ENCODE results near the gene KIF7. TPM values are rescaled to one million over a fixed set of nuclear protein-coding genes. Genes with fewer than 3 reads are reported as not detected.

Gene KIF7
- total RNA-seq, 1 experiment from 2014 or later: 20.4 TPM

DNA sequence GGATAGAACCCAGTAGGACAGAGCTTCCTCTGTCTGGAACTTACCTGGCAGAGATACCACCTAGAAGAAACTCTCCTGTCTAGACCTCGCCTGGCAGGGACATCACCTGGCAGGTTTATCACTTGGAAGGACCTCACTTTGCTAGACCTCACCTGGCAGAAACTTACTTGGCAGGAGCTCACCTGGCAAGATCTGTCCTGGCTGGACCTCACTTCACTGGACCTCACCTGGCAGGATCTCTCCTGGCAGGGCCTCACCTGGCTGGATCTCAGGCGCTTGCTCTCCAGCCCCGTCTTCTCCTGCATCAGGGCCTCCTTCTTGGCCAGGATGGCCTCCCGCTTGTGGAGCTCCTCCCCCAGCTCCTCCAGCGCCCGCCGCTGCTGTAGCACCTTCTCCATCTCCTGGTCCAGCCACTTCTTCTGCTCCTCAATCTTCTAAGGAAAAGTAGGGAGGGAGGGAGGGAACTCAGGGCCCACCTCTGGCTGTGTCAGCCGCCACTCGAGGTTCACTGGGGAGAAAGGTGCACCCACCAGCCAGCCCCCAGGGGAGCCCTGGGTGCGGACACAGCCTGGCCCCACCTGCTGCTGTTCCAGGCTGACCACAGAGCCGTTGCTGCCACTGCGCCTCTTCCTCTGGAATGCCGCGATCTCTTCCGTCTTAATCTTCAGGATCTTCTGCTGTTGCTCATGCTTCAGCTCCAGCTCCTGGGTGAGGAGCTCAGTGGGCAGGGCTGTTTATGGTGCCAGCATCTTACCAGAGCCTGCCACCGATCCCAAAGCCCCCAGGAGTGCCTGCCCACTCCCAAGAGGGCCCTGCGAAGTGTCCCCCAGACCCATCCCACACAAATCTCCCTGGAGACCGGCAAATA lies 22.5 kb downstream of the KIF7 start:
- H3K27ac Mint-ChIP-seq: no peak overlapping the region
- ChIA-PET CTCF (interaction anchor here (1.5 kb wide), 1 partner anchor 14 kb away, joined by 4 read pairs; no protein-coding TSS in a partner anchor), POLR2A (no interaction called here)
- no peak overlapping the region for H3K4me3 Mint-ChIP-seq
- no peak for DNase-seq (ENCODE audit: low spot score)
- H3K27me3 Mint-ChIP-seq (ENCODE audit: low read depth): peaks cover 8% of the 10 kb centered on the region
- peaks cover 18% of the 10 kb centered on the region for H3K9me3 Mint-ChIP-seq
- no peaks in the 10 kb centered on the region for H3K4me1 Mint-ChIP-seq
- ATAC-seq: no peak
- peaks cover 79% of the 10 kb centered on the region for H3K36me3 Mint-ChIP-seq
- TF ChIP-seq, protein P1, sequence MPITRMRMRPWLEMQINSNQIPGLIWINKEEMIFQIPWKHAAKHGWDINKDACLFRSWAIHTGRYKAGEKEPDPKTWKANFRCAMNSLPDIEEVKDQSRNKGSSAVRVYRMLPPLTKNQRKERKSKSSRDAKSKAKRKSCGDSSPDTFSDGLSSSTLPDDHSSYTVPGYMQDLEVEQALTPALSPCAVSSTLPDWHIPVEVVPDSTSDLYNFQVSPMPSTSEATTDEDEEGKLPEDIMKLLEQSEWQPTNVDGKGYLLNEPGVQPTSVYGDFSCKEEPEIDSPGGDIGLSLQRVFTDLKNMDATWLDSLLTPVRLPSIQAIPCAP (CRISPR knock-in tag; IDR thresholded peaks at IDR 0.05): no peak
- TF ChIP-seq ZNF138 (CRISPR knock-in tag; conservative IDR thresholded peaks at IDR 0.05) (no peak), GABPB1 (CRISPR knock-in tag; IDR thresholded peaks at IDR 0.05) (no peak)
- TF ChIP-seq, protein P2, sequence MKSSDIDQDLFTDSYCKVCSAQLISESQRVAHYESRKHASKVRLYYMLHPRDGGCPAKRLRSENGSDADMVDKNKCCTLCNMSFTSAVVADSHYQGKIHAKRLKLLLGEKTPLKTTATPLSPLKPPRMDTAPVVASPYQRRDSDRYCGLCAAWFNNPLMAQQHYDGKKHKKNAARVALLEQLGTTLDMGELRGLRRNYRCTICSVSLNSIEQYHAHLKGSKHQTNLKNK (CRISPR knock-in tag; IDR thresholded peaks at IDR 0.05): no peak
- TF ChIP-seq, protein P3, sequence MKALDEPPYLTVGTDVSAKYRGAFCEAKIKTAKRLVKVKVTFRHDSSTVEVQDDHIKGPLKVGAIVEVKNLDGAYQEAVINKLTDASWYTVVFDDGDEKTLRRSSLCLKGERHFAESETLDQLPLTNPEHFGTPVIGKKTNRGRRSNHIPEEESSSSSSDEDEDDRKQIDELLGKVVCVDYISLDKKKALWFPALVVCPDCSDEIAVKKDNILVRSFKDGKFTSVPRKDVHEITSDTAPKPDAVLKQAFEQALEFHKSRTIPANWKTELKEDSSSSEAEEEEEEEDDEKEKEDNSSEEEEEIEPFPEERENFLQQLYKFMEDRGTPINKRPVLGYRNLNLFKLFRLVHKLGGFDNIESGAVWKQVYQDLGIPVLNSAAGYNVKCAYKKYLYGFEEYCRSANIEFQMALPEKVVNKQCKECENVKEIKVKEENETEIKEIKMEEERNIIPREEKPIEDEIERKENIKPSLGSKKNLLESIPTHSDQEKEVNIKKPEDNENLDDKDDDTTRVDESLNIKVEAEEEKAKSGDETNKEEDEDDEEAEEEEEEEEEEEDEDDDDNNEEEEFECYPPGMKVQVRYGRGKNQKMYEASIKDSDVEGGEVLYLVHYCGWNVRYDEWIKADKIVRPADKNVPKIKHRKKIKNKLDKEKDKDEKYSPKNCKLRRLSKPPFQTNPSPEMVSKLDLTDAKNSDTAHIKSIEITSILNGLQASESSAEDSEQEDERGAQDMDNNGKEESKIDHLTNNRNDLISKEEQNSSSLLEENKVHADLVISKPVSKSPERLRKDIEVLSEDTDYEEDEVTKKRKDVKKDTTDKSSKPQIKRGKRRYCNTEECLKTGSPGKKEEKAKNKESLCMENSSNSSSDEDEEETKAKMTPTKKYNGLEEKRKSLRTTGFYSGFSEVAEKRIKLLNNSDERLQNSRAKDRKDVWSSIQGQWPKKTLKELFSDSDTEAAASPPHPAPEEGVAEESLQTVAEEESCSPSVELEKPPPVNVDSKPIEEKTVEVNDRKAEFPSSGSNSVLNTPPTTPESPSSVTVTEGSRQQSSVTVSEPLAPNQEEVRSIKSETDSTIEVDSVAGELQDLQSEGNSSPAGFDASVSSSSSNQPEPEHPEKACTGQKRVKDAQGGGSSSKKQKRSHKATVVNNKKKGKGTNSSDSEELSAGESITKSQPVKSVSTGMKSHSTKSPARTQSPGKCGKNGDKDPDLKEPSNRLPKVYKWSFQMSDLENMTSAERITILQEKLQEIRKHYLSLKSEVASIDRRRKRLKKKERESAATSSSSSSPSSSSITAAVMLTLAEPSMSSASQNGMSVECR (CRISPR knock-in tag; IDR thresholded peaks at IDR 0.05; ENCODE audit: borderline replicate concordance): no peak

DNA sequence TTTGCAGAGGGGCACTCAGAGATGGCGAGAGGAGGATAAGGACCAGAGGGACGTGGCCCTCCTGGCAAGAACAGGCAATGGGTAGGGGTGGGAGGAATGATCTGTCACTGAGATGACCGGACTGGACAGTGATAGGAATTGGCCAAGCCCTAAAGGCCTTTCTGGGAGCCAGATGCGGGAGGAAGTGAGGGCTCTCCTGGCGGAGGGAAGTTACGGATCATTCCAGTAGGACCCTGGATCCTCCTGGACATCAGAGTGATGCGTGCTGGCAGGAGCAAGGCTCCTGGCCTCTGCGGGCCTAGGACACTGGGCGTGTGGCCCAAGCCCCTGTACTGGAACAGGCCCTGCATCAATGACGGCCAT lies 23.4 kb downstream of the KIF7 start:
- Mint-ChIP-seq H3K27ac (no peak overlapping the region), H3K27me3 (ENCODE audit: low read depth) (peaks cover 8% of the 10 kb centered on the region), H3K4me3 (no peak overlapping the region), H3K4me1 (no peaks in the 10 kb centered on the region), H3K36me3 (peaks cover 84% of the 10 kb centered on the region), H3K9me3 (peaks cover 18% of the 10 kb centered on the region)
- ATAC-seq: no peak; the same call in 1 of the 2 replicates
- ChIA-PET CTCF (no interaction called here), POLR2A (no interaction called here)
- TF ChIP-seq SOX15 (CRISPR knock-in tag; IDR thresholded peaks at IDR 0.05) (no peak), GTF2I (CRISPR knock-in tag; conservative IDR thresholded peaks at IDR 0.05) (no peak), ZNF138 (CRISPR knock-in tag; conservative IDR thresholded peaks at IDR 0.05) (no peak), IRF2 (CRISPR knock-in tag; IDR thresholded peaks at IDR 0.05; ENCODE audit: borderline replicate concordance, low read depth) (no peak), GRHL2 (CRISPR knock-in tag; IDR thresholded peaks at IDR 0.05; ENCODE audit: insufficient replicate concordance, severe bottlenecking) (no peak), CREB1 (CRISPR knock-in tag; IDR thresholded peaks at IDR 0.05) (no peak), CBFB (CRISPR knock-in tag; IDR thresholded peaks at IDR 0.05; ENCODE audit: low read depth) (no peak)
- TF ChIP-seq, protein P4, sequence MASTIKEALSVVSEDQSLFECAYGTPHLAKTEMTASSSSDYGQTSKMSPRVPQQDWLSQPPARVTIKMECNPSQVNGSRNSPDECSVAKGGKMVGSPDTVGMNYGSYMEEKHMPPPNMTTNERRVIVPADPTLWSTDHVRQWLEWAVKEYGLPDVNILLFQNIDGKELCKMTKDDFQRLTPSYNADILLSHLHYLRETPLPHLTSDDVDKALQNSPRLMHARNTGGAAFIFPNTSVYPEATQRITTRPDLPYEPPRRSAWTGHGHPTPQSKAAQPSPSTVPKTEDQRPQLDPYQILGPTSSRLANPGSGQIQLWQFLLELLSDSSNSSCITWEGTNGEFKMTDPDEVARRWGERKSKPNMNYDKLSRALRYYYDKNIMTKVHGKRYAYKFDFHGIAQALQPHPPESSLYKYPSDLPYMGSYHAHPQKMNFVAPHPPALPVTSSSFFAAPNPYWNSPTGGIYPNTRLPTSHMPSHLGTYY (CRISPR knock-in tag; IDR thresholded peaks at IDR 0.05): no peak
- TF ChIP-seq, protein P5, sequence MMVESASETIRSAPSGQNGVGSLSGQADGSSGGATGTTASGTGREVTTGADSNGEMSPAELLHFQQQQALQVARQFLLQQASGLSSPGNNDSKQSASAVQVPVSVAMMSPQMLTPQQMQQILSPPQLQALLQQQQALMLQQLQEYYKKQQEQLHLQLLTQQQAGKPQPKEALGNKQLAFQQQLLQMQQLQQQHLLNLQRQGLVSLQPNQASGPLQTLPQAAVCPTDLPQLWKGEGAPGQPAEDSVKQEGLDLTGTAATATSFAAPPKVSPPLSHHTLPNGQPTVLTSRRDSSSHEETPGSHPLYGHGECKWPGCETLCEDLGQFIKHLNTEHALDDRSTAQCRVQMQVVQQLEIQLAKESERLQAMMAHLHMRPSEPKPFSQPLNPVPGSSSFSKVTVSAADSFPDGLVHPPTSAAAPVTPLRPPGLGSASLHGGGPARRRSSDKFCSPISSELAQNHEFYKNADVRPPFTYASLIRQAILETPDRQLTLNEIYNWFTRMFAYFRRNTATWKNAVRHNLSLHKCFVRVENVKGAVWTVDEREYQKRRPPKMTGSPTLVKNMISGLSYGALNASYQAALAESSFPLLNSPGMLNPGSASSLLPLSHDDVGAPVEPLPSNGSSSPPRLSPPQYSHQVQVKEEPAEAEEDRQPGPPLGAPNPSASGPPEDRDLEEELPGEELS (CRISPR knock-in tag; IDR thresholded peaks at IDR 0.05): no peak
- TF ChIP-seq, protein P6, sequence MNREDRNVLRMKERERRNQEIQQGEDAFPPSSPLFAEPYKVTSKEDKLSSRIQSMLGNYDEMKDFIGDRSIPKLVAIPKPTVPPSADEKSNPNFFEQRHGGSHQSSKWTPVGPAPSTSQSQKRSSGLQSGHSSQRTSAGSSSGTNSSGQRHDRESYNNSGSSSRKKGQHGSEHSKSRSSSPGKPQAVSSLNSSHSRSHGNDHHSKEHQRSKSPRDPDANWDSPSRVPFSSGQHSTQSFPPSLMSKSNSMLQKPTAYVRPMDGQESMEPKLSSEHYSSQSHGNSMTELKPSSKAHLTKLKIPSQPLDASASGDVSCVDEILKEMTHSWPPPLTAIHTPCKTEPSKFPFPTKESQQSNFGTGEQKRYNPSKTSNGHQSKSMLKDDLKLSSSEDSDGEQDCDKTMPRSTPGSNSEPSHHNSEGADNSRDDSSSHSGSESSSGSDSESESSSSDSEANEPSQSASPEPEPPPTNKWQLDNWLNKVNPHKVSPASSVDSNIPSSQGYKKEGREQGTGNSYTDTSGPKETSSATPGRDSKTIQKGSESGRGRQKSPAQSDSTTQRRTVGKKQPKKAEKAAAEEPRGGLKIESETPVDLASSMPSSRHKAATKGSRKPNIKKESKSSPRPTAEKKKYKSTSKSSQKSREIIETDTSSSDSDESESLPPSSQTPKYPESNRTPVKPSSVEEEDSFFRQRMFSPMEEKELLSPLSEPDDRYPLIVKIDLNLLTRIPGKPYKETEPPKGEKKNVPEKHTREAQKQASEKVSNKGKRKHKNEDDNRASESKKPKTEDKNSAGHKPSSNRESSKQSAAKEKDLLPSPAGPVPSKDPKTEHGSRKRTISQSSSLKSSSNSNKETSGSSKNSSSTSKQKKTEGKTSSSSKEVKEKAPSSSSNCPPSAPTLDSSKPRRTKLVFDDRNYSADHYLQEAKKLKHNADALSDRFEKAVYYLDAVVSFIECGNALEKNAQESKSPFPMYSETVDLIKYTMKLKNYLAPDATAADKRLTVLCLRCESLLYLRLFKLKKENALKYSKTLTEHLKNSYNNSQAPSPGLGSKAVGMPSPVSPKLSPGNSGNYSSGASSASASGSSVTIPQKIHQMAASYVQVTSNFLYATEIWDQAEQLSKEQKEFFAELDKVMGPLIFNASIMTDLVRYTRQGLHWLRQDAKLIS (CRISPR knock-in tag; IDR thresholded peaks at IDR 0.05; ENCODE audit: borderline replicate concordance): no peak
- TF ChIP-seq, protein P7, sequence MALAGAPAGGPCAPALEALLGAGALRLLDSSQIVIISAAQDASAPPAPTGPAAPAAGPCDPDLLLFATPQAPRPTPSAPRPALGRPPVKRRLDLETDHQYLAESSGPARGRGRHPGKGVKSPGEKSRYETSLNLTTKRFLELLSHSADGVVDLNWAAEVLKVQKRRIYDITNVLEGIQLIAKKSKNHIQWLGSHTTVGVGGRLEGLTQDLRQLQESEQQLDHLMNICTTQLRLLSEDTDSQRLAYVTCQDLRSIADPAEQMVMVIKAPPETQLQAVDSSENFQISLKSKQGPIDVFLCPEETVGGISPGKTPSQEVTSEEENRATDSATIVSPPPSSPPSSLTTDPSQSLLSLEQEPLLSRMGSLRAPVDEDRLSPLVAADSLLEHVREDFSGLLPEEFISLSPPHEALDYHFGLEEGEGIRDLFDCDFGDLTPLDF (CRISPR knock-in tag; IDR thresholded peaks at IDR 0.05): no peak
- no peak for DNase-seq (ENCODE audit: low spot score)

Measured in WTC11 (cell line).